ENCODE data around the gene WDR64. TPM values are rescaled to one million over a fixed set of nuclear protein-coding genes. Genes with fewer than 3 reads are reported as not detected.
A peak's percentile ranks its signal among the peaks of the same experiment; 100 is the strongest.

WDR64 gene
- total RNA-seq, 1 donor from 2014 or later, result not detected

GRCh38 chr1:241846862-241847539, 194.9 kb downstream of the WDR64 start:
- no peaks in the 10 kb centered on the region for H3K27me3 ChIP-seq (ENCODE audit: low read depth)
- no peaks in the 10 kb centered on the region for H3K36me3 ChIP-seq
- intact Hi-C loops (cut with micrococcal nuclease), result no loop called here
- peaks cover 18% of the 10 kb centered on the region for H3K4me1 ChIP-seq
- no peak for DNase-seq
- no peaks in the 10 kb centered on the region for H3K9me3 ChIP-seq (replicated peaks)
- H3K4me3 ChIP-seq, result peak overlapping the region; percentile 80
- peak overlapping the region; percentile 98 for H3K27ac ChIP-seq (replicated peaks)
- no peak for TF ChIP-seq CTCF (IDR thresholded peaks at IDR 0.05; ENCODE audit: borderline replicate concordance)

- TF ChIP-seq CTCF (IDR thresholded peaks at IDR 0.05; ENCODE audit: borderline replicate concordance), result no peak
- H3K27ac ChIP-seq (replicated peaks), result peak overlapping the region; percentile 98
- no peaks in the 10 kb centered on the region for H3K9me3 ChIP-seq (replicated peaks)
- H3K27me3 ChIP-seq (ENCODE audit: low read depth), result no peaks in the 10 kb centered on the region
- DNase-seq, result no peak
- peaks cover 18% of the 10 kb centered on the region for H3K4me1 ChIP-seq
- intact Hi-C loops (cut with micrococcal nuclease), result no loop called here
- no peaks in the 10 kb centered on the region for H3K36me3 ChIP-seq
- H3K4me3 ChIP-seq, result peak overlapping the region; percentile 80
Measured at GRCh38 chr1:241847540-241847795, 195.4 kb downstream of the WDR64 start.

GRCh38 chr1:241847796-241848685, 196.0 kb downstream of the WDR64 start, which contains the start of gene EXO1:
Gene EXO1, plus strand, starts transcription at chr1:241848204. Its CDS starts 2,222 bp downstream, at chr1:241850426.
- Histone ChIP-seq H3K27ac (replicated peaks) (peak within 1 kb of the TSS; percentile 98), H3K36me3 (no peaks in the 10 kb centered on the region), H3K4me1 (peaks cover 18% of the 10 kb centered on the region), H3K27me3 (ENCODE audit: low read depth) (no peaks in the 10 kb centered on the region), H3K4me3 (peak within 1 kb of the TSS; percentile 80), H3K9me3 (replicated peaks) (no peaks in the 10 kb centered on the region)
- peak; percentile 86 for DNase-seq
- TF ChIP-seq CTCF (IDR thresholded peaks at IDR 0.05; ENCODE audit: borderline replicate concordance), result peak; percentile 41
- intact Hi-C loops (cut with micrococcal nuclease), result no loop called here

- Histone ChIP-seq H3K4me1 (peaks cover 18% of the 10 kb centered on the region), H3K9me3 (replicated peaks) (no peaks in the 10 kb centered on the region), H3K27ac (replicated peaks) (no peak overlapping the region), H3K36me3 (no peaks in the 10 kb centered on the region), H3K4me3 (peak overlapping the region; percentile 80), H3K27me3 (ENCODE audit: low read depth) (no peaks in the 10 kb centered on the region)
- TF ChIP-seq CTCF (IDR thresholded peaks at IDR 0.05; ENCODE audit: borderline replicate concordance), result no peak
- intact Hi-C loops (cut with micrococcal nuclease), result no loop called here
- DNase-seq, result no peak
Measured at GRCh38 chr1:241848686-241849344, 196.7 kb downstream of the WDR64 start.

- no peak for DNase-seq
- Histone ChIP-seq H3K27me3 (ENCODE audit: low read depth) (no peaks in the 10 kb centered on the region), H3K4me3 (no peak overlapping the region), H3K36me3 (no peaks in the 10 kb centered on the region), H3K9me3 (replicated peaks) (no peaks in the 10 kb centered on the region), H3K4me1 (peaks cover 18% of the 10 kb centered on the region), H3K27ac (replicated peaks) (no peak overlapping the region)
- no peak for TF ChIP-seq CTCF (IDR thresholded peaks at IDR 0.05; ENCODE audit: borderline replicate concordance)
- intact Hi-C loops (cut with micrococcal nuclease), result no loop called here
Measured at GRCh38 chr1:241849345-241849695, 197.2 kb downstream of the WDR64 start.

Other genes with a start within 250 kb of the WDR64 start
- 224 TPM for gene FH, start 132.5 kb upstream of the WDR64 start, total RNA-seq
- gene KMO, start 119.9 kb upstream of the WDR64 start, total RNA-seq, result not detected
- gene CHML, start 11.9 kb upstream of the WDR64 start, total RNA-seq, result 8.2 TPM
- gene OPN3, start 11.9 kb upstream of the WDR64 start, total RNA-seq, result 6.1 TPM
- gene EXO1, start 195.9 kb downstream of the WDR64 start, total RNA-seq, result 0.44 TPM